IPS DF 19.7 (cell line): ENCODE data around the gene AMY2B.
"Not testable (repeated sequence)": the region's sequence is repeated elsewhere in the genome, so short reads cannot be mapped to it uniquely, and the experiment has no call there.

Source experiments
- DNase-seq: peaks from one replicate; pipeline ENCODE4 v3.0.0-alpha.2; 2013; ENCODE audit warnings: low read depth, low spot score

AMY2B gene

GRCh38 chr1:103571289-103571688 lies at the start of gene AMY2B:
AMY2B (plus strand) TSS chr1:103571589; CDS start chr1:103571603, 14 bp downstream.
- not testable (repeated sequence) for DNase-seq

GRCh38 chr1:103523346-103523745 lies 48.0 kb upstream of the AMY2B start:
- DNase-seq: no peak

GRCh38 chr1:103525114-103525606 lies 46.2 kb upstream of the AMY2B start:
- DNase-seq: no peak

GRCh38 chr1:103525607-103526507 lies 45.5 kb upstream of the AMY2B start, which contains the start of gene RNPC3:
RNPC3 (plus strand) TSS chr1:103525699; CDS start chr1:103526071, 372 bp downstream.
- DNase-seq: peak; percentile 68

GRCh38 chr1:103527331-103527730 lies 44.1 kb upstream of the AMY2B start:
- no peak for DNase-seq

- no peak for DNase-seq
Observed at GRCh38 chr1:103529746-103530145, 41.6 kb upstream of the AMY2B start.

GRCh38 chr1:103538226-103538625 lies 33.2 kb upstream of the AMY2B start:
- no peak for DNase-seq

- DNase-seq: no peak
Observed at GRCh38 chr1:103541431-103541830, 30.0 kb upstream of the AMY2B start.

GRCh38 chr1:103546496-103546895 lies 24.9 kb upstream of the AMY2B start:
- DNase-seq: no peak

GRCh38 chr1:103547840-103548239 lies 23.5 kb upstream of the AMY2B start:
- DNase-seq: no peak

- DNase-seq: no peak
Observed at GRCh38 chr1:103560427-103560826, 11.0 kb upstream of the AMY2B start.

GRCh38 chr1:103561124-103561523 lies 10.3 kb upstream of the AMY2B start:
- not testable (repeated sequence) for DNase-seq

GRCh38 chr1:103561643-103562395 lies 9.6 kb upstream of the AMY2B start:
- no peak for DNase-seq

GRCh38 chr1:103563056-103563455 lies 8.3 kb upstream of the AMY2B start:
- DNase-seq: no peak

- no peak for DNase-seq
Observed at GRCh38 chr1:103569493-103569892, 1.9 kb upstream of the AMY2B start.

GRCh38 chr1:103576065-103576464 lies 4.7 kb downstream of the AMY2B start:
- DNase-seq: no peak

GRCh38 chr1:103576784-103577183 lies 5.4 kb downstream of the AMY2B start:
- DNase-seq: not testable (repeated sequence)

GRCh38 chr1:103582464-103582863 lies 11.1 kb downstream of the AMY2B start:
- no peak for DNase-seq

GRCh38 chr1:103583887-103584286 lies 12.5 kb downstream of the AMY2B start:
- DNase-seq: no peak

- no peak for DNase-seq
Observed at GRCh38 chr1:103584537-103584936, 13.1 kb downstream of the AMY2B start.

GRCh38 chr1:103602740-103603139 lies 31.4 kb downstream of the AMY2B start:
- DNase-seq: not testable (repeated sequence)

GRCh38 chr1:103616362-103616761 lies 45.0 kb downstream of the AMY2B start:
- DNase-seq: no peak
